Stimulated activated naive CD8-positive, alpha-beta T cell treated with anti-CD3 and anti-CD28 coated beads, Interleukin-15, amount 100 ng/mL, for 72 hours (primary cell): ENCODE measurements around the gene PLEKHM2.

Source experiments
- ATAC-seq: fragments of 150-1000 bp; cut with Tn5 transposase; 2 replicates; pipeline ENCODE4 v1.10.0; 2021; ENCODE audit warnings: mild to moderate bottlenecking, moderate library complexity
- DNase-seq, 2 donors: peaks; one replicate each; pipeline ENCODE4 v3.0.0; 2021 to 2022
- H3K27ac Mint-ChIP-seq, 2 donors: one replicate each; pipeline ENCODE4 v1.8.0; 2022; ENCODE audit warnings: mild to moderate bottlenecking in 2 of 2, mixed read lengths in 2 of 2, moderate library complexity in 2 of 2
- H3K27me3 Mint-ChIP-seq: one replicate; pipeline ENCODE4 v1.8.0; 2022; ENCODE audit warnings: mixed read lengths
- H3K4me1 Mint-ChIP-seq: one replicate; pipeline ENCODE4 v1.8.0; 2022; ENCODE audit warnings: mild to moderate bottlenecking, mixed read lengths
- H3K4me3 Mint-ChIP-seq, 2 donors: one replicate each; pipeline ENCODE4 v1.8.0; 2022; ENCODE audit warnings: mild to moderate bottlenecking in 2 of 2, mixed read lengths in 2 of 2, moderate library complexity in 1 of 2
- H3K9me3 Mint-ChIP-seq, 2 donors: one replicate each; pipeline ENCODE4 v1.8.0; 2022; ENCODE audit warnings: mixed read lengths in 2 of 2

PLEKHM2 gene

GRCh38 chr1:15704526-15705183 lies 20.5 kb downstream of the PLEKHM2 start:
- Mint-ChIP-seq H3K27ac (peak overlapping the region in 1 of 2 donors; percentile 45), H3K4me3 (no peak overlapping the region), H3K9me3 (no peaks in the 10 kb centered on the region), H3K27me3 (no peaks in the 10 kb centered on the region), H3K4me1 (peaks cover 33% of the 10 kb centered on the region)
- no peak for ATAC-seq
- no peak for DNase-seq

GRCh38 chr1:15705184-15705566 lies 21.1 kb downstream of the PLEKHM2 start:
- DNase-seq (no peak), ATAC-seq (no peak)
- Mint-ChIP-seq H3K4me1 (peaks cover 33% of the 10 kb centered on the region), H3K4me3 (no peak overlapping the region), H3K27ac (no peak overlapping the region), H3K9me3 (no peaks in the 10 kb centered on the region), H3K27me3 (no peaks in the 10 kb centered on the region)

GRCh38 chr1:15706751-15707150 lies 22.6 kb downstream of the PLEKHM2 start:
- Mint-ChIP-seq H3K27me3 (no peaks in the 10 kb centered on the region), H3K27ac (peak overlapping the region in 1 of 2 donors; percentile 78), H3K4me1 (peaks cover 34% of the 10 kb centered on the region), H3K4me3 (no peak overlapping the region), H3K9me3 (no peaks in the 10 kb centered on the region)
- ATAC-seq (no peak), DNase-seq (no peak)

DNA sequence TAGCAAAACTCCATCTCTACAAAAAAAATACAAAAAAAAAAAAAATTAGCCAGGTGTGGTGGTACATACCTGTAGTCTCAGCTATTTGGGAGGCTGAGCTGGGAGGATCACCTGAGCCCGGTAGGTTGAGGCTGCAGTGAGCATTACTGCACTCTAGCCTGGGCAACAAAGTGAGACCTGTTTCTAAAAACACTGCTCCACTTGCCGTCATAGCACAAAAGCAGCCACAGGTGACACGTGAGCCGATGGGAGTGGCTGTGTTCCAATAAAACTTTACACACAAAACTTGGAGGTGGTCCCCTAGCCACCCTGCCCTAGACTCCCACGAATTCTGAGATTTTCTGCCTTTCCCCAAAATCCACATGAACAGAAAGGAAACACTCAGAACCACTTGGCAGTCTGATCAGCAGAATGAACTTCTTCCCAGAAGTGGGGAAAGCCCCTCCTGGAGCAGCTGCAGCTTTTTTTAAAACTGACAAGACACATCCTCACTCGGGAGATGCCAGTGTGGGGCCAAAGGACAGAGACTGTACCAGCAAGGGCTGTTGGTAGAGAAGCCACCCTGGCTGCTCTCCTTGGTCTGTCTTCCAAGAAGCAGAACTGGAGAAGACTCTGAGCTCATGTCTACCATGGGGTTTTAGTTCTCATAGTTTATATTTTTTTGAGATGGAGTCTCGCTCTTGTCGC lies 23.3 kb downstream of the PLEKHM2 start:
- DNase-seq: no peak
- Mint-ChIP-seq H3K4me3 (no peak overlapping the region), H3K27ac (peak overlapping the region; percentile 33 to 34), H3K4me1 (peaks cover 40% of the 10 kb centered on the region), H3K9me3 (no peaks in the 10 kb centered on the region), H3K27me3 (no peaks in the 10 kb centered on the region)
- ATAC-seq: no peak

GRCh38 chr1:15708486-15709137 lies 24.5 kb downstream of the PLEKHM2 start:
- Mint-ChIP-seq H3K9me3 (no peaks in the 10 kb centered on the region), H3K27ac (no peak overlapping the region), H3K27me3 (no peaks in the 10 kb centered on the region), H3K4me1 (peaks cover 34% of the 10 kb centered on the region), H3K4me3 (no peak overlapping the region)
- ATAC-seq (no peak), DNase-seq (no peak)

GRCh38 chr1:15709226-15709625 lies 25.1 kb downstream of the PLEKHM2 start:
- ATAC-seq (no peak), DNase-seq (no peak)
- no peaks in the 10 kb centered on the region for H3K9me3 Mint-ChIP-seq
- no peak overlapping the region for H3K4me3 Mint-ChIP-seq
- H3K27ac Mint-ChIP-seq: no peak overlapping the region
- H3K4me1 Mint-ChIP-seq: peaks cover 34% of the 10 kb centered on the region
- no peaks in the 10 kb centered on the region for H3K27me3 Mint-ChIP-seq

DNA sequence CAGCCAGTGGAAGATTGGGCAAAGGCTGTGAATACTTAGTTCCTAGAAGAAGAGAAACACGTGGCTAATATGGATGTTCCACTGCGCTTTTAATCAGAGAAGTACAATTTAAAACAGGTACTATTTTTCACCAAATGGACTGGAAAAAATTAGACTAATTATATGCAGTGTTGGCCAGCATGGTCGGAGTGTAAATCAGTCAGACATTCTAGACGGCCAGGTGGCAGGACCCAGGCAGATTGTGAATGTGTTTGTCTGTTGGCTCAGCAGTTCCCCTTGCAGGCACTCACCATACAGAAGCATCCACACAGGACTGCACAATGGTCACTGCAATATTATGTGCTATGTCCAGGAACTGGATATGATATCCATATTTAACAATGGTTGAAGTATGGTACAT lies 28.0 kb downstream of the PLEKHM2 start:
- no peaks in the 10 kb centered on the region for H3K27me3 Mint-ChIP-seq
- DNase-seq (no peak), ATAC-seq (peak; percentile 70)
- H3K9me3 Mint-ChIP-seq: no peaks in the 10 kb centered on the region
- H3K4me1 Mint-ChIP-seq: peaks cover 13% of the 10 kb centered on the region
- no peak overlapping the region for H3K4me3 Mint-ChIP-seq
- H3K27ac Mint-ChIP-seq: no peak overlapping the region

DNA sequence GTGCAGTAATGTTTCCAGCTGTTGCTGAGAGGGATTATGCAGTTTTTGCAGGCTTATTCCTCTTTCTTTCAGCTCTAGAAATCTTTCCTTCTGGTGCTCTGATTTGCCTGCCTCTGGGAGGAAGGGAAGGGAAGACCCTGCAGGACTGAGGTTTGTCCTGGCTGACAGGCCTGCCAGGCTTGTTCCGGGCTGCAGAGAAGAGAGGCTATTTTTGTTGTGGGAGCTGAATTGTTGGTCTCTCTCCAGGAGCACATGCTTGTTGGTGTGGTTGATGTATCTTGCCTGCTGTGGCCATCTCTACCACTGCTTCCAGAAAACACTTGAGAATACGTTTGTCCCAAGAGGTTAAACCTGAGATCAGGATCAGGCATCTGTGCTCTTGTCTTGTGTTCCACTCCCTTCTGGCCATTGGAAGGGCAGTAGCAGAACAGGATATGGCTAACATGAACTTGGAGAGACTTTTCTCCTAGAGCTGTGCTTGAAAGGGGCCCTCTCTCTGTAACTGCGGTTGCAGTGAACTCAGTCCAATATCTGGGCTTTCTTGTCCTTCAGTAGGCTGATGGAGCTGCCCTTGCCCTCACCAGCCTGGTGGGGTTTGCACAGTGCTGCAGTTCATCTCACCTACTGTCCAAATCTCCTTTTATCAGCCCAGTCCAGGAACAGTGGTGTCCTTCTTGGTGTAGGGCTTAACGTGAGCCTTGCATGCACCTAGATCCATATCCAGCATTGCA lies 30.5 kb downstream of the PLEKHM2 start:
- no peak overlapping the region for H3K4me3 Mint-ChIP-seq
- no peak for DNase-seq
- H3K9me3 Mint-ChIP-seq: no peaks in the 10 kb centered on the region
- no peaks in the 10 kb centered on the region for H3K27me3 Mint-ChIP-seq
- H3K27ac Mint-ChIP-seq: no peak overlapping the region
- no peak for ATAC-seq
- H3K4me1 Mint-ChIP-seq: peaks cover 13% of the 10 kb centered on the region

DNA sequence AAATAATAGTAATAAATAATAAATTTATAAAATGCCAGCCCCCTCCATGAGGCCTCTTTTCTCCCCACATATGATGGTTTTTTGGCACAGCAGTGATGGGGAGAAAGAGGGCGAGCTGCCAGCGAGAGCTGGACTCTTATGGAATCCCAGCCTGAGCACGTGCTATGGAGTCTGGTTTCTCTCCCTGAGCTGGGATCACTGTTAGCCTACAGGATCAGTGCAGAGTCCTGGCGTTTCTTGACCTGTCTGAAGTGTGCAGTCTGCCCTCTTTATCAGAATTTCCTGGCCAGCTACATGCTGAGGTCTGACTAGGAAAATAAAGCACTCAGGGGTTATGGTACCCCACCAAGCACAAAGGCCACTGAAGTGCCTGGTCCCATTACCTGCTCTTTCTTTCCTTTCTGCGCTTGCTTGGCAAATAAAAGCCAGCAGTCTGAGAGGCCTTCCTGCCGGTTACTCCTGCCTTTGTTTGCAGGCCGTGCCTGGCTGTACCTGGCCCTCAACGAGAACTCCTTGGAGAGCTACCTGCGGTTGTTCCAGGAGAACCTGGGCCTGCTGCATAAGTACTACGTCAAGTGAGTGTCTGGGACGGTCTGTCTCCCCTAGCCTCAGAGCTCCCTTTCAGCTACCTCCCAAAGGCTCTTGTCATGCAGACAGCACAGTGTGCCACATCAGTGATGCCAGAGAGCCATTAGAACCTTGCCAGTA lies 33.5 kb downstream of the PLEKHM2 start:
- Mint-ChIP-seq H3K27ac (no peak overlapping the region), H3K9me3 (no peaks in the 10 kb centered on the region), H3K27me3 (no peaks in the 10 kb centered on the region), H3K4me3 (no peak overlapping the region), H3K4me1 (no peaks in the 10 kb centered on the region)
- DNase-seq (no peak), ATAC-seq (no peak)

GRCh38 chr1:15718199-15718601 lies 34.1 kb downstream of the PLEKHM2 start:
- H3K4me3 Mint-ChIP-seq: no peak overlapping the region
- H3K4me1 Mint-ChIP-seq: no peaks in the 10 kb centered on the region
- ATAC-seq: no peak
- no peaks in the 10 kb centered on the region for H3K9me3 Mint-ChIP-seq
- no peak for DNase-seq
- H3K27me3 Mint-ChIP-seq: no peaks in the 10 kb centered on the region
- peak overlapping the region in 1 of 2 donors; percentile 89 for H3K27ac Mint-ChIP-seq

DNA sequence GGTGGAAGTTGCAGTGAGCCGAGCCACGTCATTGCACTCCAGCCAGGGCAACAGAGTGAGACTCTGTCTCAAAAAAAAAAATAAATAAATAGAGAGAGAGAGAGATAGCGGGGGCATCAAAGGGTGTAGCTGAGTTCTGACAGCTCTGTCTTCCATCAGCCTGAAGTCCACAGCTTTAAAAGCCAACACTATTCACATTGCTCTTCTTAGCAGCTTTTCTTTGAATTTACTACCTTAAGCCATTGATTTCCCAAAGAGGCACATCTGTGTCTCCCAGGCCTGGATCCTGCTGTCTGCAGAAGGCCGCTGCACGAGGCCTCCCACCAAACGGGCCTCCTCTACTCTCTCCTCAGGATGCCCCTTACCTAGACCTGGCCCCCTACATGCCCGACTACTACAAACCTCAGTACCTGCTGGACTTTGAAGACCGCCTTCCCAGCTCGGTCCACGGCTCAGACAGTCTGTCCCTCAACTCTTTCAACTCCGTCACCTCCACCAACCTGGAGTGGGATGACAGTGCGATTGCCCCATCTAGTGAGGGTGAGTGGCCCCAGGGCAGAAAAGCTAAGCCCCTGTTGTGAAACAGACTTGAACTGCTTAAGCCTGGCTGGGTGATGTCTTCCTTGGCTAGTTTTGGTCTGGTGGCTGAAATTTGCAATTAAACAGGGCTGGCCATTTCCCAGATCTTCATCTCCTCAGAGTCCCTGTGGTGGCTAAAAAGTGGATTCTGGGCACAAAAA lies 35.4 kb downstream of the PLEKHM2 start:
- DNase-seq: no peak
- no peak overlapping the region for H3K4me3 Mint-ChIP-seq
- ATAC-seq: no peak
- no peaks in the 10 kb centered on the region for H3K4me1 Mint-ChIP-seq
- peak overlapping the region in 1 of 2 donors; percentile 68 for H3K27ac Mint-ChIP-seq
- H3K27me3 Mint-ChIP-seq: no peaks in the 10 kb centered on the region
- H3K9me3 Mint-ChIP-seq: no peaks in the 10 kb centered on the region

DNA sequence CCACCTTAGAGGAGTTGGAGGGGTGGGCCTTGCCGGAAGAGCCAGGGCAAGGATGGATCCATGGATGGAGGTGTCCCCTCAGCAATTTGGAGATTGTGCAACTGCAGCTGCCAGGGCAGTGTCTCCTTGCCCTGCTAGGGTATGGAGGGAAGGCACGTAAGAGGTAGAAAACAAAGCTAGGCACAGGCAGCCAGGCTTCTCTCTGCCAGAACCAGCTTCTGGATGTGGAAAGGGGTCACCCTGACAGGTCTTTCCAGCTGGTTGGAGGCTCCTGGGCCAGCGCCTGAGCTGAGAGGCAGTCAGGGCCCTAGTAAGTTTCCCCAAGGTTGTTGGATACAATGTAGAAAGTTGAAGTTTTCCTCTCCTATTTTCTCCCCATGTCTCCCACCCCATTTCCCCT lies 36.7 kb downstream of the PLEKHM2 start:
- Mint-ChIP-seq H3K27ac (no peak overlapping the region), H3K4me3 (no peak overlapping the region), H3K9me3 (no peaks in the 10 kb centered on the region), H3K4me1 (no peaks in the 10 kb centered on the region), H3K27me3 (no peaks in the 10 kb centered on the region)
- no peak for DNase-seq
- no peak for ATAC-seq

- Mint-ChIP-seq H3K27me3 (no peaks in the 10 kb centered on the region), H3K9me3 (no peaks in the 10 kb centered on the region), H3K4me3 (no peak overlapping the region), H3K4me1 (no peaks in the 10 kb centered on the region), H3K27ac (peak overlapping the region; percentile 15 to 67)
- DNase-seq (no peak), ATAC-seq (no peak)
These were observed 38.3 kb downstream of the PLEKHM2 start for GRCh38 chr1:15722411-15722810.

- Mint-ChIP-seq H3K9me3 (no peaks in the 10 kb centered on the region), H3K27ac (peak overlapping the region; percentile 15 to 84), H3K4me3 (no peak overlapping the region), H3K4me1 (no peaks in the 10 kb centered on the region), H3K27me3 (no peaks in the 10 kb centered on the region)
- DNase-seq: no peak
- ATAC-seq: no peak
These were observed 38.9 kb downstream of the PLEKHM2 start for GRCh38 chr1:15722836-15723532.
